Kidney (tissue), 14 donors: ENCODE data around the gene SLX4. TPM values are rescaled to one million over a fixed set of nuclear protein-coding genes. Genes with fewer than 3 reads are reported as not detected.

Experiments
- DNase-seq, 5 donors: peaks; one replicate each; pipeline ENCODE4 v3.0.0-alpha.2; 2013 to 2020
- FAIRE-seq: peaks from 2 replicates; lab custom pipeline; 2012; peaks lifted over from hg19 to GRCh38; lab: Jason Lieb, UNC
- H3K27ac ChIP-seq, 2 donors: one replicate each; pipeline ENCODE4 v1.7.0; 2013; ENCODE audit warnings: low read depth in 2 of 2, low read length in 2 of 2, inconsistent platforms in 1 of 2
- H3K27me3 ChIP-seq: one replicate; pipeline ENCODE4 v1.7.1; 2013; ENCODE audit warnings: low read length, inconsistent platforms; ENCODE audit not compliant: control insufficient read depth, insufficient read depth
- H3K36me3 ChIP-seq, 3 donors: one replicate each; pipeline versions ENCODE4 v1.7.0 to v1.7.1; 2013; ENCODE audit warnings: low read length in 3 of 3, control low read depth in 1 of 3, inconsistent platforms in 1 of 3; ENCODE audit not compliant: insufficient read depth in 3 of 3, control insufficient read depth in 2 of 3
- H3K4me1 ChIP-seq, 3 donors: one replicate each; pipeline versions ENCODE4 v1.7.0 to v1.7.1; 2013; ENCODE audit warnings: low read length in 3 of 3, inconsistent platforms in 1 of 3, low read depth in 1 of 3; ENCODE audit not compliant: control insufficient read depth in 2 of 3, insufficient read depth in 2 of 3
- H3K4me3 ChIP-seq, 3 donors: one replicate each; pipeline versions ENCODE4 v1.7.0 to v1.8.1; 2013; ENCODE audit warnings: low read length in 3 of 3, control low read depth in 1 of 3, inconsistent platforms in 1 of 3
- H3K9ac ChIP-seq, 3 donors: one replicate each; pipeline versions ENCODE4 v1.7.0 to v1.7.1; 2013; ENCODE audit warnings: low read length in 3 of 3, control low read depth in 1 of 3, inconsistent platforms in 1 of 3
- H3K9me3 ChIP-seq, 3 donors: one replicate each; pipeline versions ENCODE4 v1.7.0 to v1.7.1; 2013; ENCODE audit warnings: low read length in 3 of 3, control low read depth in 1 of 3, inconsistent platforms in 1 of 3; ENCODE audit not compliant: control insufficient read depth in 2 of 3, insufficient read depth in 1 of 3
- CTCF ChIP-seq: IDR thresholded peaks from 3 replicates; pipeline ENCODE4 v1.5.1; 2012; ENCODE audit warnings: mild to moderate bottlenecking, moderate library complexity, borderline replicate concordance; ENCODE audit not compliant: insufficient read depth; ENCODE audit errors: extremely low read depth
- intact Hi-C: fragments of 100-400 bp; cut with DNase I; formaldehyde crosslinking; loops from one replicate; pipeline ENCODE4 v1.11.1; 2022
- polyA plus RNA-seq: library from polyadenylated mRNA; stranded (reverse); fragments of 350-450 nt; fragmentation: Illumina TruSeq; extraction: RNeasy Lipid Tissue Mini Kit (QIAGEN cat#74804); gene quantifications from one replicate; pipeline ENCODE4 v1.2.3, GENCODE V29; 2014; ENCODE audit warnings: low read depth, low replicate concordance; ENCODE audit not compliant: insufficient read depth
- total RNA-seq: library from RNA; stranded (reverse); fragmentation: NEBNext Ultra II Directional; extraction: Animal tissue kit (Norgen Biotek cat#: 25700); gene quantifications from one replicate; pipeline ENCODE4 v1.2.1, GENCODE V29; 2021
- donor health status: control.
- donor health status: control.
- donor health status: control.
- donor health status: control.
- donor health status: control.
- donor health status: DM: yes; HTN: yes; CAD: no.
- donor health status: Normal renal cell carcinoma (clear cell type).

Gene SLX4
- total and polyA plus RNA-seq, 2 donors from 2014 or later = 1.0 to 4.8 TPM

DNA sequence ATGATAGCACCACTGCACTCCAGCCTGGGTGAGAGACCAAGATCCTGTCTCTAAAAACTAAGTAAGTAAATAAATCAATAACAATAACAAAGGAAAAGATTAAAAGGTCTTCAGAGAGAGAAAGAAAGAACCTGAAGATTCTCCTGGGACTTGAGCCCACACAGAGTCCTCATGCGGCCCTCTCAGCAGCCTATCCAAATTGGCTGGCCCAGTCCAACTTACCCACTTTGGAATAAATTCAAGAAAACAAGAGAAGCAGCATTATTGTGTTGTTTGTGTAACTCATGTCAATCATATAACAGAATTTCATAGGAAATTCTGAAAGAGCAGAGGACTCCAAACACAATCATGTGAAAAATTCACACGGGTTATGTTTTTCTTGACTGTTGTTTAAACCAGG lies 3.8 kb downstream of the SLX4 start:
- Histone ChIP-seq H3K27me3 (no peaks in the 10 kb centered on the region), H3K9me3 (no peaks in the 10 kb centered on the region), H3K9ac (no peak overlapping the region), H3K4me3 (no peak overlapping the region), H3K27ac (no peak overlapping the region), H3K4me1 (peaks cover 0 to 6% (median 1%) of the 10 kb centered on the region in 3 donors), H3K36me3 (peaks cover 0 to 9% (median 0%) of the 10 kb centered on the region in 3 donors)
- TF ChIP-seq CTCF = no peak
- intact Hi-C loops = no loop called here
- DNase-seq = no peak
- FAIRE-seq = no peak

DNA sequence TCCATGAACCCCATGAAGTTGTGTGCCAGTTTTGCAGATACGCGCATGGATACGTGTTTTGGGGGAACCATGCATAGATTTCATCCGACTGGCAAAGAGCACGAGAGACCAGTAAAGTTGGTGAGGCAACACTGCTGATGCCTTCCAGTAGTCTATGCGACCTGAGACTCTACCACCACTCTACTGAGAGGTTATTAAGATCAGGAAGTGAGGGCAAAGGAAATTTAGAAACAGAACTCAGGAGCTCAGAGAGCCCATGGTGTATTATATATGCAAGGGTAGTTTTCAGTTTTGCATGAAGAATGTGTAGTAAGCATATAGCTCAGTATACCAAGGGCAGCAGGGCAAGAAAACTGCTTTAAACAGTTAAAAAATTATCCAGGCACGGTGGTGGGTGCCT lies 4.2 kb downstream of the SLX4 start:
- Histone ChIP-seq H3K9ac (no peak overlapping the region), H3K4me3 (no peak overlapping the region), H3K27me3 (no peaks in the 10 kb centered on the region), H3K27ac (no peak overlapping the region), H3K36me3 (peaks cover 0 to 11% (median 0%) of the 10 kb centered on the region in 3 donors), H3K9me3 (no peaks in the 10 kb centered on the region), H3K4me1 (peaks cover 0 to 6% (median 0%) of the 10 kb centered on the region in 3 donors)
- intact Hi-C loops = no loop called here
- no peak for TF ChIP-seq CTCF
- DNase-seq = no peak
- no peak for FAIRE-seq

DNA sequence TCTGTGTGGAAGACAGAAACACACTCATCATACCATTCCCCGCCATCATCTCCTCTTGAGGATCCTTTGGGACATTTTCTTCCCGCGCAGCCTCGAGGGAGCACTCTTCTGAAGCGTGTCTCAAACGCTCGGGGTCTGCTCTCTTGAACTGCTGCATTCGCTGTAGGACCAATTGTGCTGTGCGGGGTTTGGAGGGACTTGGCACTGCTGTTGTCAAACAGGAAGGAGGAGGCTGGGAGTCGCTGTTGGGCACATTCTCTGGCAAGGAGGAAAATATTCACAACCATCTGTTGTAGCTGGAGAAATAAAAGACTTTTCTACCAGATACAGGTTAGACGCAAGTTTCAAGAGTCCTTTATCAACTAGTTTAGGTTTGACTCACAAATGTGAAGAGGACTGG lies 5.0 kb downstream of the SLX4 start:
- peaks cover 0 to 11% (median 2%) of the 10 kb centered on the region in 3 donors for H3K36me3 ChIP-seq
- peaks cover 0 to 6% (median 0%) of the 10 kb centered on the region in 3 donors for H3K4me1 ChIP-seq
- no peak overlapping the region for H3K4me3 ChIP-seq
- H3K27ac ChIP-seq = no peak overlapping the region
- intact Hi-C loops = no loop called here
- H3K9me3 ChIP-seq = no peaks in the 10 kb centered on the region
- H3K9ac ChIP-seq = no peak overlapping the region
- DNase-seq (no peak), FAIRE-seq (no peak)
- no peak for TF ChIP-seq CTCF
- H3K27me3 ChIP-seq = no peaks in the 10 kb centered on the region

GRCh38 chr16:3602320-3602653 lies 9.1 kb downstream of the SLX4 start:
- DNase-seq (peak in 1 of 5 donors; percentile 3), FAIRE-seq (no peak)

More at GRCh38 chr16:3602320-3602653, 9.1 kb downstream of the SLX4 start:
- Histone ChIP-seq H3K9ac (no peak overlapping the region), H3K4me1 (no peaks in the 10 kb centered on the region), H3K4me3 (no peak overlapping the region), H3K27me3 (no peaks in the 10 kb centered on the region), H3K36me3 (peaks cover 0 to 11% (median 6%) of the 10 kb centered on the region in 3 donors), H3K27ac (no peak overlapping the region), H3K9me3 (no peaks in the 10 kb centered on the region)
- no peak for TF ChIP-seq CTCF
- intact Hi-C loops = no loop called here
